ENCODE measurements around the gene TMEM212. TPM values are rescaled to one million over a fixed set of nuclear protein-coding genes. Genes with fewer than 3 reads are reported as not detected.
A peak's percentile ranks its signal among the peaks of the same experiment; 100 is the strongest.

The TMEM212 gene
- total and polyA plus RNA-seq, 2 of the 13 experiments (the other 11 are each of a cell fraction or from before 2014, with no cell fraction given), result not detected

GRCh38 chr3:171811295-171811912 is 31.7 kb upstream of the TMEM212 start:
- ChIA-PET CTCF (ENCODE audit: low intra/inter-chr PET ratio, low total read pairs) (no interaction called here), POLR2A (interaction anchor here (1.3 to 6.5 kb wide), 5 partner anchors 12 to 228 kb away, joined by 4 to 91 read pairs (median 37); partner anchors contain the start of genes FNDC3B and TMEM212)
- H3K4me1 ChIP-seq (ENCODE audit: insufficient read depth, low read length), result peaks cover 55% of the 10 kb centered on the region
- in situ Hi-C loops (cut with HindIII; ENCODE audit: extremely low pct_ligation_motif_present, low pct_unique_long_range_greater_than_20kb), result no loop called here
- peak overlapping the region; percentile 90 for H3K9ac ChIP-seq (ENCODE audit: insufficient read depth, low read depth, low read length)
- FAIRE-seq (no peak), DNase-seq (ENCODE audit: low spot score) (peak; percentile 76), ATAC-seq (no peak)
- WGBS (ENCODE audit: low lambda C conversion rate), result 13% methylated on average over 4 of the region's 4 CpGs
- H2AFZ ChIP-seq (ENCODE audit: low read length), result no peak overlapping the region
- H3K27ac ChIP-seq (ENCODE audit: extremely low read length, insufficient read depth, low read length), result peak overlapping the region; percentile 96
- BruUV-seq (replicated peaks), result no TSS peak
- peaks cover 45% of the 10 kb centered on the region for H3K79me2 ChIP-seq (ENCODE audit: insufficient read depth, low read length)
- H3K36me3 ChIP-seq (replicated peaks in 1 of 2; ENCODE audit: control insufficient read depth in 1 of 2, insufficient read depth in 2 of 2, low read length in 2 of 2), result no peaks in the 10 kb centered on the region
- H3K9me3 ChIP-seq (ENCODE audit: low read length), result no peaks in the 10 kb centered on the region
- intact Hi-C loops (cut with micrococcal nuclease; ENCODE audit: unreplicated experiment), result loop anchor here (2.0 kb wide), 1 partner anchor 13 kb away; no protein-coding TSS in a partner anchor
- H3K27me3 ChIP-seq (ENCODE audit: control insufficient read depth in 1 of 2, insufficient read depth in 2 of 2, low read length in 2 of 2), result no peaks in the 10 kb centered on the region; a peak in 1 of 5 replicates
- peak overlapping the region; percentile 73 to 91 (median 85) for H3K4me3 ChIP-seq (replicated peaks in 1 of 3; ENCODE audit: insufficient read depth in 1 of 3, low read depth in 2 of 3, low read length in 3 of 3)
- no peaks in the 10 kb centered on the region for H4K20me1 ChIP-seq (ENCODE audit: insufficient read depth, low read length)
- H3K4me2 ChIP-seq (ENCODE audit: low read depth, low read length), result peak overlapping the region; percentile 83
- TF ChIP-seq MED13 (CRISPR knock-in tag; IDR thresholded peaks at IDR 0.05) (no peak), NRL (CRISPR knock-in tag; IDR thresholded peaks at IDR 0.05; ENCODE audit: borderline replicate concordance) (no peak), ZNF382 (CRISPR knock-in tag; IDR thresholded peaks at IDR 0.05; ENCODE audit: borderline replicate concordance) (no peak), ATF5 (CRISPR knock-in tag; IDR thresholded peaks at IDR 0.05; ENCODE audit: low read depth) (no peak), EZH2 (conservative IDR thresholded peaks at IDR 0.05; ENCODE audit: low read depth, low read length) (no peak), ZNF788 (CRISPR knock-in tag; IDR thresholded peaks at IDR 0.05; ENCODE audit: borderline replicate concordance) (no peak), CENPBD1 (CRISPR knock-in tag; IDR thresholded peaks at IDR 0.05; ENCODE audit: borderline replicate concordance, low read depth) (no peak), ARHGAP35 (CRISPR knock-in tag; IDR thresholded peaks at IDR 0.05; ENCODE audit: borderline replicate concordance) (no peak), ZUFSP (CRISPR knock-in tag; IDR thresholded peaks at IDR 0.05; ENCODE audit: borderline replicate concordance) (no peak), DR1 (CRISPR knock-in tag; IDR thresholded peaks at IDR 0.05) (no peak), ZNF556 (CRISPR knock-in tag; IDR thresholded peaks at IDR 0.05; ENCODE audit: borderline replicate concordance) (no peak), ZNF646 (CRISPR knock-in tag; IDR thresholded peaks at IDR 0.05) (no peak), KLF6 (CRISPR knock-in tag; IDR thresholded peaks at IDR 0.05) (no peak), ZNF7 (CRISPR knock-in tag; IDR thresholded peaks at IDR 0.05) (no peak), ZNF329 (CRISPR knock-in tag; IDR thresholded peaks at IDR 0.05; ENCODE audit: low read depth) (no peak)

Data from HepG2 (cell line).